HepG2 (cell line): ENCODE results near the gene TNPO3. TPM values are rescaled to one million over a fixed set of nuclear protein-coding genes. Genes with fewer than 3 reads are reported as not detected.

Experiments used
- ARNTL ChIP-seq: sonication (generic); formaldehyde crosslinking; IDR thresholded peaks from 2 replicates; pipeline ENCODE4 v1.4.0; 2020; ENCODE audit warnings: mild to moderate bottlenecking, missing genetic modification reagents
- CREM ChIP-seq, 2 experiments: sonication (generic) in 1 of 2; formaldehyde crosslinking in 1 of 2; IDR thresholded peaks; 2 replicates each; pipeline versions ENCODE4 v1.4.0 to v1.6.1; 2016 to 2020; ENCODE audit warnings: antibody characterized with exemption in 1 of 2, mild to moderate bottlenecking in 1 of 2, missing genetic modification reagents in 1 of 2
- ETS1 ChIP-seq: sonication (generic); formaldehyde crosslinking; IDR thresholded peaks from 2 replicates; pipeline ENCODE4 v1.4.0; 2020; ENCODE audit warnings: missing genetic modification reagents
- FOXM1 ChIP-seq: sonication (generic); formaldehyde crosslinking; IDR thresholded peaks from 2 replicates; pipeline ENCODE4 v1.5.0; 2020; ENCODE audit warnings: missing genetic modification reagents
- MLLT10 ChIP-seq: sonication (generic); formaldehyde crosslinking; IDR thresholded peaks from 2 replicates; pipeline ENCODE4 v1.4.0; 2020; ENCODE audit warnings: missing genetic modification reagents
- NPAS2 ChIP-seq: sonication (generic); formaldehyde crosslinking; IDR thresholded peaks from 2 replicates; pipeline ENCODE4 v1.8.0; 2022; ENCODE audit warnings: mild to moderate bottlenecking, missing genetic modification reagents, borderline replicate concordance
- NR2F6 ChIP-seq, 2 experiments: IDR thresholded peaks; 2 replicates each; pipeline ENCODE4 v1.6.1; 2016; ENCODE audit warnings: antibody characterized with exemption in 1 of 2, mild to moderate bottlenecking in 1 of 2
- POLR2AphosphoS2 ChIP-seq: IDR thresholded peaks from 2 replicates; pipeline ENCODE4 v1.6.1; 2011; ENCODE audit warnings: low read depth, low read length, improper control_type of control experiment
- RAD21 ChIP-seq: fragments of 450-650 bp; formaldehyde crosslinking; IDR thresholded peaks from 2 replicates; pipeline ENCODE4 v1.5.0; 2020; ENCODE audit warnings: mild to moderate bottlenecking
- REPIN1 ChIP-seq: sonication (generic); formaldehyde crosslinking; IDR thresholded peaks from 2 replicates; pipeline ENCODE4 v1.8.0; 2022; ENCODE audit warnings: missing genetic modification reagents, low read depth, mild to moderate bottlenecking, borderline replicate concordance
- SALL2 ChIP-seq: sonication (generic); formaldehyde crosslinking; IDR thresholded peaks from 2 replicates; pipeline ENCODE4 v1.8.1; 2023; ENCODE audit warnings: mild to moderate bottlenecking, missing genetic modification reagents, inconsistent platforms
- SIX4 ChIP-seq: sonication (generic); formaldehyde crosslinking; IDR thresholded peaks from 2 replicates; pipeline ENCODE4 v1.4.0; 2020; ENCODE audit warnings: missing genetic modification reagents
- SRSF4 ChIP-seq: fragments of 200-400 bp; formaldehyde crosslinking; IDR thresholded peaks from one replicate; pipeline ENCODE4 v1.6.1; 2018; ENCODE audit warnings: mild to moderate bottlenecking, low read depth, low read length, moderate library complexity; ENCODE audit not compliant: poor library complexity, severe bottlenecking
- TARDBP ChIP-seq: sonication (generic); formaldehyde crosslinking; IDR thresholded peaks from 2 replicates; pipeline ENCODE4 v1.8.0; 2022; ENCODE audit warnings: mild to moderate bottlenecking, missing genetic modification reagents
- TIGD3 ChIP-seq: sonication (generic); formaldehyde crosslinking; IDR thresholded peaks from 2 replicates; pipeline ENCODE4 v1.5.1; 2020; ENCODE audit warnings: mild to moderate bottlenecking, missing genetic modification reagents, borderline replicate concordance
- ZBTB43 ChIP-seq: sonication (generic); formaldehyde crosslinking; conservative IDR thresholded peaks from 2 replicates; pipeline ENCODE4 v1.4.0; 2020; ENCODE audit warnings: missing genetic modification reagents
- ZNF382 ChIP-seq: sonication (generic); formaldehyde crosslinking; IDR thresholded peaks from 2 replicates; pipeline ENCODE4 v1.5.0; 2020; ENCODE audit warnings: missing genetic modification reagents, mild to moderate bottlenecking, borderline replicate concordance
- ZNF496 ChIP-seq: sonication (generic); formaldehyde crosslinking; IDR thresholded peaks from 2 replicates; pipeline ENCODE4 v1.8.1; 2023; ENCODE audit warnings: mild to moderate bottlenecking, moderate library complexity, missing genetic modification reagents; ENCODE audit not compliant: insufficient replicate concordance
- ZNF549 ChIP-seq: sonication (generic); formaldehyde crosslinking; IDR thresholded peaks from 2 replicates; pipeline ENCODE4 v1.5.0; 2020; ENCODE audit warnings: missing genetic modification reagents
- ZNF746 ChIP-seq: sonication (generic); formaldehyde crosslinking; IDR thresholded peaks from 2 replicates; pipeline ENCODE4 v1.8.0; 2022; ENCODE audit warnings: mild to moderate bottlenecking, missing genetic modification reagents
- polyA plus RNA-seq, 8 experiments: library from polyadenylated mRNA; depleted of rRNA in 3 of 8; stranded (reverse) in 7 of 8; unstranded in 1 of 8; fragments of >200 nt; fragmentation: Illumina TruSeq in 4 of 8; extraction: Trizol in 4 of 8; gene quantifications; 2 replicates each; pipeline versions ENCODE4 v1.2.1 to v1.2.3, GENCODE V29; 2011 to 2016; ENCODE audit warnings: low read depth in 4 of 8, missing spikeins in 1 of 8, mixed read lengths in 1 of 8; ENCODE audit not compliant: insufficient read depth in 1 of 8
- total RNA-seq, 5 experiments: library from RNA; depleted of rRNA; stranded (reverse); fragments of >200 nt; fragmentation: Illumina TruSeq; extraction: Trizol; gene quantifications; 2 replicates each; pipeline ENCODE4 v1.2.3, GENCODE V29; 2016; ENCODE audit warnings: low read depth in 1 of 5
- TF ChIP-seq, protein P1 (sequence below): IDR thresholded peaks from 2 replicates; pipeline ENCODE4 v1.6.1; 2016; ENCODE audit warnings: mild to moderate bottlenecking, missing biosample characterization, missing genetic modification reagents
- TF ChIP-seq, protein P2 (sequence below): sonication (generic); formaldehyde crosslinking; IDR thresholded peaks from 2 replicates; pipeline ENCODE4 v1.4.0; 2020; ENCODE audit warnings: missing genetic modification reagents, mild to moderate bottlenecking, borderline replicate concordance

Gene TNPO3
- total and polyA plus RNA-seq, 2 of the 13 experiments (the other 11 are each of a cell fraction or from before 2014, with no cell fraction given): 23.8 to 44.6 TPM

- TF ChIP-seq ARNTL (CRISPR knock-in tag): 0 out of 2 replicates have a peak, but pooled peaks have one; percentile 38
- no peak for TF ChIP-seq POLR2AphosphoS2
- TF ChIP-seq ZNF496: no peak
- no peak for TF ChIP-seq SRSF4
- no peak for TF ChIP-seq ZNF382 (CRISPR knock-in tag)
- 0 out of 2 replicates have a peak, but pooled peaks have one; percentile 24 for TF ChIP-seq NR2F6 (IDR thresholded peaks at IDR 0.05)
- TF ChIP-seq NR2F6 (CRISPR knock-in tag; IDR thresholded peaks at IDR 0.05): no peak; the same call in 1 of the 2 replicates
- peak; percentile 21; the same call in 1 of the 2 replicates for TF ChIP-seq SALL2 (CRISPR knock-in tag)
- TF ChIP-seq, protein P1, sequence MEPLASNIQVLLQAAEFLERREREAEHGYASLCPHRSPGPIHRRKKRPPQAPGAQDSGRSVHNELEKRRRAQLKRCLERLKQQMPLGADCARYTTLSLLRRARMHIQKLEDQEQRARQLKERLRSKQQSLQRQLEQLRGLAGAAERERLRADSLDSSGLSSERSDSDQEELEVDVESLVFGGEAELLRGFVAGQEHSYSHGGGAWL (CRISPR knock-in tag): peak; percentile 74; the same call in 1 of the 2 replicates
- TF ChIP-seq ZNF549 (CRISPR knock-in tag): no peak
- peak; percentile 57; the same call in 1 of the 2 replicates for TF ChIP-seq ETS1 (CRISPR knock-in tag)
- TF ChIP-seq ZNF746 (CRISPR knock-in tag): no peak
- TF ChIP-seq NPAS2 (CRISPR knock-in tag): no peak
- no peak for TF ChIP-seq SIX4 (CRISPR knock-in tag)
- no peak for TF ChIP-seq ZBTB43 (CRISPR knock-in tag)
- no peak for TF ChIP-seq TIGD3
- TF ChIP-seq, protein P2, sequence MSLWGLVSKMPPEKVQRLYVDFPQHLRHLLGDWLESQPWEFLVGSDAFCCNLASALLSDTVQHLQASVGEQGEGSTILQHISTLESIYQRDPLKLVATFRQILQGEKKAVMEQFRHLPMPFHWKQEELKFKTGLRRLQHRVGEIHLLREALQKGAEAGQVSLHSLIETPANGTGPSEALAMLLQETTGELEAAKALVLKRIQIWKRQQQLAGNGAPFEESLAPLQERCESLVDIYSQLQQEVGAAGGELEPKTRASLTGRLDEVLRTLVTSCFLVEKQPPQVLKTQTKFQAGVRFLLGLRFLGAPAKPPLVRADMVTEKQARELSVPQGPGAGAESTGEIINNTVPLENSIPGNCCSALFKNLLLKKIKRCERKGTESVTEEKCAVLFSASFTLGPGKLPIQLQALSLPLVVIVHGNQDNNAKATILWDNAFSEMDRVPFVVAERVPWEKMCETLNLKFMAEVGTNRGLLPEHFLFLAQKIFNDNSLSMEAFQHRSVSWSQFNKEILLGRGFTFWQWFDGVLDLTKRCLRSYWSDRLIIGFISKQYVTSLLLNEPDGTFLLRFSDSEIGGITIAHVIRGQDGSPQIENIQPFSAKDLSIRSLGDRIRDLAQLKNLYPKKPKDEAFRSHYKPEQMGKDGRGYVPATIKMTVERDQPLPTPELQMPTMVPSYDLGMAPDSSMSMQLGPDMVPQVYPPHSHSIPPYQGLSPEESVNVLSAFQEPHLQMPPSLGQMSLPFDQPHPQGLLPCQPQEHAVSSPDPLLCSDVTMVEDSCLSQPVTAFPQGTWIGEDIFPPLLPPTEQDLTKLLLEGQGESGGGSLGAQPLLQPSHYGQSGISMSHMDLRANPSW (CRISPR knock-in tag): peak; percentile 84; the same call in 1 of the 2 replicates
- peak; percentile 72 for TF ChIP-seq CREM (IDR thresholded peaks at IDR 0.05)
- TF ChIP-seq CREM (CRISPR knock-in tag; IDR thresholded peaks at IDR 0.05): no peak
- peak; percentile 22; the same call in 1 of the 2 replicates for TF ChIP-seq RAD21 (CRISPR knock-in tag)
- no peak for TF ChIP-seq FOXM1 (CRISPR knock-in tag)
- TF ChIP-seq REPIN1: no peak; the same call in none of the 2 replicates
- no peak for TF ChIP-seq MLLT10 (CRISPR knock-in tag)
- TF ChIP-seq TARDBP: no peak
Observed at GRCh38 chr7:129054438-129055293, at the start of gene TNPO3 (continued).
